HepG2 (cell line): Measurements from ENCODE around the gene JMJD7. TPM values are rescaled to one million over a fixed set of nuclear protein-coding genes. Genes with fewer than 3 reads are reported as not detected.

Source experiments
- ATAC-seq: fragments of 200-7000 bp; cut with Tn5 transposase; 3 replicates; pipeline ENCODE4 v1.9.1; 2020; ENCODE audit warnings: mild to moderate bottlenecking, moderate library complexity
- BruUV-seq: library from RNA; stranded (reverse); fragments of 400-500 nt; replicated peaks from 2 replicates; lab custom pipeline; 2021; lab: Mats Ljungman, UMichigan
- CTCF ChIA-PET: fragments of 300-600 bp; formaldehyde crosslinking; extraction: SDS; loops from one replicate; lab custom pipeline; 2021; ENCODE audit warnings: low total read pairs, inconsistent platforms, low intra/inter-chr PET ratio; lab: Yijun Ruan, JAX
- POLR2A ChIA-PET: fragments of 350-600 bp; sonication (Branson Sonifier 250); formaldehyde crosslinking; loops from one replicate; lab custom pipeline; 2020; ENCODE audit warnings: antibody characterized with exemption, inconsistent platforms; lab: Yijun Ruan, JAX
- DNase-seq: peaks from one replicate; pipeline ENCODE4 v3.0.0-alpha.2; 2015; ENCODE audit warnings: low spot score
- FAIRE-seq: peaks from 3 replicates; lab custom pipeline; 2011; peaks lifted over from hg19 to GRCh38; lab: Jason Lieb, UNC
- H2AFZ ChIP-seq: one replicate; pipeline ENCODE4 v1.6.1; 2011; ENCODE audit warnings: low read length, inconsistent platforms
- H3K27ac ChIP-seq: fragments of 300-600 bp; 3 replicates; pipeline ENCODE4 v1.8.0; 2011; ENCODE audit warnings: mixed run types, mild to moderate bottlenecking, mixed read lengths, low read length, inconsistent platforms; ENCODE audit not compliant: insufficient read depth; ENCODE audit errors: extremely low read length
- H3K27me3 ChIP-seq, 2 experiments: fragments of 200-600 bp in 1 of 2; 2 replicates in 1 of 2; 3 replicates in 1 of 2; pipeline versions ENCODE4 v1.6.0 to v1.8.0; 2011; ENCODE audit warnings: low read length in 2 of 2, mild to moderate bottlenecking in 2 of 2, moderate library complexity in 2 of 2, inconsistent platforms in 1 of 2; ENCODE audit not compliant: insufficient read depth in 2 of 2, control insufficient read depth in 1 of 2
- H3K36me3 ChIP-seq, 2 experiments: fragments of 200-600 bp in 1 of 2; replicated peaks in 1 of 2; 2 replicates in 1 of 2; 3 replicates in 1 of 2; pipeline versions ENCODE4 v1.5.1 to v1.8.0; 2011; ENCODE audit warnings: low read length in 2 of 2, inconsistent platforms in 1 of 2; ENCODE audit not compliant: insufficient read depth in 2 of 2, control insufficient read depth in 1 of 2
- H3K4me1 ChIP-seq: 2 replicates; pipeline ENCODE4 v1.5.1; 2012; ENCODE audit warnings: low read length, inconsistent platforms; ENCODE audit not compliant: insufficient read depth
- H3K4me2 ChIP-seq: 2 replicates; pipeline ENCODE4 v1.6.0; 2011; ENCODE audit warnings: low read depth, low read length, inconsistent platforms
- H3K4me3 ChIP-seq, 3 experiments: fragments of 200-600 bp in 1 of 3; sonication (generic), shearing (Covaris generic) in 1 of 3; replicated peaks in 1 of 3; 2 replicates each; pipeline ENCODE4 v1.5.1; 2011 to 2016; ENCODE audit warnings: low read length in 3 of 3, inconsistent platforms in 2 of 3, low read depth in 2 of 3, mild to moderate bottlenecking in 2 of 3, control low read depth in 1 of 3, mixed read lengths in 1 of 3; ENCODE audit not compliant: insufficient read depth in 1 of 3
- H3K79me2 ChIP-seq: one replicate; pipeline ENCODE4 v1.6.1; 2011; ENCODE audit warnings: low read length, inconsistent platforms; ENCODE audit not compliant: insufficient read depth
- H3K9ac ChIP-seq: 2 replicates; pipeline ENCODE4 v1.6.0; 2011; ENCODE audit warnings: mild to moderate bottlenecking, low read depth, low read length, inconsistent platforms; ENCODE audit not compliant: insufficient read depth
- H3K9me3 ChIP-seq: 2 replicates; pipeline ENCODE4 v1.5.1; 2012; ENCODE audit warnings: mild to moderate bottlenecking, low read length
- H4K20me1 ChIP-seq: 2 replicates; pipeline ENCODE4 v1.6.0; 2011; ENCODE audit warnings: inconsistent platforms, mild to moderate bottlenecking, low read length, moderate library complexity; ENCODE audit not compliant: insufficient read depth
- BORCS8-MEF2B ChIP-seq: sonication (generic); formaldehyde crosslinking; IDR thresholded peaks from 2 replicates; pipeline ENCODE4 v1.8.0; 2022; ENCODE audit warnings: mild to moderate bottlenecking, missing genetic modification reagents
- FOXM1 ChIP-seq: sonication (generic); formaldehyde crosslinking; IDR thresholded peaks from 2 replicates; pipeline ENCODE4 v1.5.0; 2020; ENCODE audit warnings: missing genetic modification reagents
- KDM6A ChIP-seq: IDR thresholded peaks from 2 replicates; pipeline ENCODE4 v1.6.1; 2016; ENCODE audit warnings: low read depth
- PAWR ChIP-seq: sonication (generic); formaldehyde crosslinking; IDR thresholded peaks from 2 replicates; pipeline ENCODE4 v1.4.0; 2020; ENCODE audit warnings: missing genetic modification reagents, mild to moderate bottlenecking, borderline replicate concordance
- TRIM24 ChIP-seq: sonication (generic); formaldehyde crosslinking; IDR thresholded peaks from 2 replicates; pipeline ENCODE4 v1.8.0; 2022; ENCODE audit warnings: mild to moderate bottlenecking, missing genetic modification reagents
- ZNF205 ChIP-seq: IDR thresholded peaks from 2 replicates; pipeline ENCODE4 v1.6.1; 2018; ENCODE audit warnings: missing biosample characterization, missing genetic modification reagents
- ZNF530 ChIP-seq: sonication (generic); formaldehyde crosslinking; IDR thresholded peaks from 2 replicates; pipeline ENCODE4 v1.5.0; 2020; ENCODE audit warnings: low read depth, mild to moderate bottlenecking, missing genetic modification reagents
- ZNF570 ChIP-seq: sonication (generic); formaldehyde crosslinking; IDR thresholded peaks from 2 replicates; pipeline ENCODE4 v1.4.0; 2020; ENCODE audit warnings: mild to moderate bottlenecking, missing genetic modification reagents, borderline replicate concordance
- ZNF619 ChIP-seq: sonication (generic); formaldehyde crosslinking; IDR thresholded peaks from 2 replicates; pipeline ENCODE4 v1.4.0; 2020; ENCODE audit warnings: mild to moderate bottlenecking, missing genetic modification reagents
- WGBS: methylation state at CpG from one replicate; pipeline ENCODE4 v1.1.6; 2017; ENCODE audit warnings: low lambda C conversion rate; 5-methylcytosine and 5-hydroxymethylcytosine counted together
- in situ Hi-C: cut with HindIII; loops from 2 replicates; pipeline ENCODE4 v1.10.0; 2017; ENCODE audit warnings: low pct_unique_long_range_greater_than_20kb; ENCODE audit not compliant: extremely low pct_ligation_motif_present
- intact Hi-C: fragments of 100-400 bp; cut with micrococcal nuclease; formaldehyde crosslinking; loops from one replicate; pipeline ENCODE4 v1.10.0; 2022; ENCODE audit not compliant: unreplicated experiment
- polyA plus RNA-seq, 8 experiments: library from polyadenylated mRNA; depleted of rRNA in 3 of 8; stranded (reverse) in 7 of 8; unstranded in 1 of 8; fragments of >200 nt; fragmentation: Illumina TruSeq in 4 of 8; extraction: Trizol in 4 of 8; gene quantifications; 2 replicates each; pipeline versions ENCODE4 v1.2.1 to v1.2.3, GENCODE V29; 2011 to 2016; ENCODE audit warnings: low read depth in 4 of 8, missing spikeins in 1 of 8, mixed read lengths in 1 of 8; ENCODE audit not compliant: insufficient read depth in 1 of 8
- total RNA-seq, 5 experiments: library from RNA; depleted of rRNA; stranded (reverse); fragments of >200 nt; fragmentation: Illumina TruSeq; extraction: Trizol; gene quantifications; 2 replicates each; pipeline ENCODE4 v1.2.3, GENCODE V29; 2016; ENCODE audit warnings: low read depth in 1 of 5
- TF ChIP-seq, protein P1 (sequence below), 2 experiments: sonication (generic) in 1 of 2; formaldehyde crosslinking in 1 of 2; IDR thresholded peaks; 2 replicates each; pipeline versions ENCODE4 v1.4.0 to v1.6.1; 2018 to 2020; ENCODE audit warnings: missing genetic modification reagents in 2 of 2, borderline replicate concordance in 1 of 2, low read depth in 1 of 2, mild to moderate bottlenecking in 1 of 2, missing biosample characterization in 1 of 2
- TF ChIP-seq, protein P2 (sequence below): sonication (generic); formaldehyde crosslinking; conservative IDR thresholded peaks from 2 replicates; pipeline ENCODE4 v1.4.0; 2020; ENCODE audit warnings: missing genetic modification reagents
- TF ChIP-seq, protein P3 (sequence below): sonication (generic); formaldehyde crosslinking; IDR thresholded peaks from 2 replicates; pipeline ENCODE4 v1.9.0; 2021; ENCODE audit warnings: missing genetic modification reagents, borderline replicate concordance
- TF ChIP-seq, protein P4 (sequence below): IDR thresholded peaks from 2 replicates; pipeline ENCODE4 v1.6.1; 2016; ENCODE audit warnings: missing genetic modification reagents, missing compliant biosample characterization

Gene JMJD7
- total and polyA plus RNA-seq, 2 of the 13 experiments (the other 11 are each of a cell fraction or from before 2014, with no cell fraction given) = 6.4 to 7.1 TPM

DNA sequence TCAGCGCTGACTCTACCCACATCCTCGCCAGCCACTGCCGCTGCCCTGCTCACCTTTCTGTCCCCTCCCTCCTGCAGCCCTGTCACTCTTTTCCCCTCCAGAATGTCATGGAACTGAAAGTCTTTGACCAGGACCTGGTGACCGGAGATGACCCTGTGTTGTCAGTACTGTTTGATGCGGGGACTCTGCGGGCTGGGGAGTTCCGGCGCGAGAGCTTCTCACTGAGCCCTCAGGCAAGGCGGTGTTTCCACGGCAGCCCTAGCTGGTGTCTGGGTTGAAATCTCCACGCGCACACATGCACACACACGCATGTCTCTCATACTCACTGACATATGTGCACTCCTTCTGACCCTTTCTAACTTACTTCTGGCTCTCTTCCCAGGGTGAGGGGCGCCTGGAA, 12.8 kb downstream of the JMJD7 start:
- ChIA-PET CTCF (no interaction called here), POLR2A (no interaction called here)
- no peak for DNase-seq
- Histone ChIP-seq H3K4me2 (no peak overlapping the region), H3K79me2 (no peaks in the 10 kb centered on the region), H3K27ac (no peak overlapping the region), H3K36me3 (peaks cover 0 to 1% of the 10 kb centered on the region in 2 experiments; a peak in 3 of 5 replicates), H3K9ac (no peak overlapping the region), H3K27me3 (no peaks in the 10 kb centered on the region; a peak in 1 of 5 replicates), H3K4me3 (no peak overlapping the region), H3K4me1 (no peaks in the 10 kb centered on the region), H3K9me3 (no peaks in the 10 kb centered on the region), H2AFZ (no peak overlapping the region), H4K20me1 (no peaks in the 10 kb centered on the region)
- no peak for ATAC-seq
- no peak for TF ChIP-seq PAWR (CRISPR knock-in tag)
- in situ Hi-C loops (no loop called here), intact Hi-C loops (no loop called here)
- FAIRE-seq = no peak
- 93% methylated on average over 15 of the region's 15 CpGs for WGBS
- no TSS peak for BruUV-seq

DNA sequence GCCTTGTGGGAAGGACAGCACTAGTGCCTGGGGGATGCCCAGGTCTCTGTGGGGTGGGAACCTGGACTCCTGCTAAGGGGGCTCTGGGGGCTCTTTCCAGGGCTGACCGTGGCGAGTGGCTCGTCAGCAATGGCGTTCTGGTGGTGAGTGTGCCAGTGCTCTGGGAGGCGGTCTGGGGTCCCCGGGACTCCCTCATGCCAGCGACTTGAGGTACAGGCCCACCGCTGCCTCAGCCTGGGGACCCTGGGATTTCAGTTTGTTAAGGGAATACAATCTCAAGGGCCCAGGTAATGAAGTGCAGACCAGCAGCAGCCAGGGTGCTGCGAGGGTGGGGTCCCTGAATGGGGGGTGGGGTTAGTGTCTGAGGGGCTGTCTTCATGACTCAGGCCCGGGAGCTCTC, 13.2 kb downstream of the JMJD7 start:
- H3K79me2 ChIP-seq = no peaks in the 10 kb centered on the region
- whole genome bisulfite sequencing = 91% methylated on average over 5 of the region's 10 CpGs
- H4K20me1 ChIP-seq = no peaks in the 10 kb centered on the region
- in situ Hi-C loops (no loop called here), intact Hi-C loops (no loop called here)
- ATAC-seq = no peak
- BruUV-seq = no TSS peak
- H3K4me2 ChIP-seq = no peak overlapping the region
- H3K4me3 ChIP-seq = no peak overlapping the region
- peaks cover 0 to 2% of the 10 kb centered on the region in 2 experiments; a peak in 3 of 5 replicates for H3K36me3 ChIP-seq
- H3K4me1 ChIP-seq = no peaks in the 10 kb centered on the region
- no peak overlapping the region for H3K27ac ChIP-seq
- H3K27me3 ChIP-seq = no peaks in the 10 kb centered on the region; a peak in 1 of 5 replicates
- DNase-seq = no peak
- FAIRE-seq = no peak
- no peak overlapping the region for H2AFZ ChIP-seq
- ChIA-PET POLR2A (no interaction called here), CTCF (no interaction called here)
- H3K9me3 ChIP-seq = no peaks in the 10 kb centered on the region
- H3K9ac ChIP-seq = no peak overlapping the region
- TF ChIP-seq, protein P1, sequence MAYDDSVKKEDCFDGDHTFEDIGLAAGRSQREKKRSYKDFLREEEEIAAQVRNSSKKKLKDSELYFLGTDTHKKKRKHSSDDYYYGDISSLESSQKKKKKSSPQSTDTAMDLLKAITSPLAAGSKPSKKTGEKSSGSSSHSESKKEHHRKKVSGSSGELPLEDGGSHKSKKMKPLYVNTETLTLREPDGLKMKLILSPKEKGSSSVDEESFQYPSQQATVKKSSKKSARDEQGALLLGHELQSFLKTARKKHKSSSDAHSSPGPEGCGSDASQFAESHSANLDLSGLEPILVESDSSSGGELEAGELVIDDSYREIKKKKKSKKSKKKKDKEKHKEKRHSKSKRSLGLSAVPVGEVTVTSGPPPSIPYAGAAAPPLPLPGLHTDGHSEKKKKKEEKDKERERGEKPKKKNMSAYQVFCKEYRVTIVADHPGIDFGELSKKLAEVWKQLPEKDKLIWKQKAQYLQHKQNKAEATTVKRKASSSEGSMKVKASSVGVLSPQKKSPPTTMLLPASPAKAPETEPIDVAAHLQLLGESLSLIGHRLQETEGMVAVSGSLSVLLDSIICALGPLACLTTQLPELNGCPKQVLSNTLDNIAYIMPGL (CRISPR knock-in tag; IDR thresholded peaks at IDR 0.05; ENCODE audit: borderline replicate concordance in 1 of 2, low read depth in 1 of 2) = no peak
- TF ChIP-seq, protein P2, sequence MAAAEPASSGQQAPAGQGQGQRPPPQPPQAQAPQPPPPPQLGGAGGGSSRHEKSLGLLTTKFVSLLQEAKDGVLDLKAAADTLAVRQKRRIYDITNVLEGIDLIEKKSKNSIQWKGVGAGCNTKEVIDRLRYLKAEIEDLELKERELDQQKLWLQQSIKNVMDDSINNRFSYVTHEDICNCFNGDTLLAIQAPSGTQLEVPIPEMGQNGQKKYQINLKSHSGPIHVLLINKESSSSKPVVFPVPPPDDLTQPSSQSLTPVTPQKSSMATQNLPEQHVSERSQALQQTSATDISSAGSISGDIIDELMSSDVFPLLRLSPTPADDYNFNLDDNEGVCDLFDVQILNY (CRISPR knock-in tag) = no peak
- TF ChIP-seq TRIM24 (CRISPR knock-in tag) = no peak
- TF ChIP-seq ZNF570 = no peak
- TF ChIP-seq, protein P3, sequence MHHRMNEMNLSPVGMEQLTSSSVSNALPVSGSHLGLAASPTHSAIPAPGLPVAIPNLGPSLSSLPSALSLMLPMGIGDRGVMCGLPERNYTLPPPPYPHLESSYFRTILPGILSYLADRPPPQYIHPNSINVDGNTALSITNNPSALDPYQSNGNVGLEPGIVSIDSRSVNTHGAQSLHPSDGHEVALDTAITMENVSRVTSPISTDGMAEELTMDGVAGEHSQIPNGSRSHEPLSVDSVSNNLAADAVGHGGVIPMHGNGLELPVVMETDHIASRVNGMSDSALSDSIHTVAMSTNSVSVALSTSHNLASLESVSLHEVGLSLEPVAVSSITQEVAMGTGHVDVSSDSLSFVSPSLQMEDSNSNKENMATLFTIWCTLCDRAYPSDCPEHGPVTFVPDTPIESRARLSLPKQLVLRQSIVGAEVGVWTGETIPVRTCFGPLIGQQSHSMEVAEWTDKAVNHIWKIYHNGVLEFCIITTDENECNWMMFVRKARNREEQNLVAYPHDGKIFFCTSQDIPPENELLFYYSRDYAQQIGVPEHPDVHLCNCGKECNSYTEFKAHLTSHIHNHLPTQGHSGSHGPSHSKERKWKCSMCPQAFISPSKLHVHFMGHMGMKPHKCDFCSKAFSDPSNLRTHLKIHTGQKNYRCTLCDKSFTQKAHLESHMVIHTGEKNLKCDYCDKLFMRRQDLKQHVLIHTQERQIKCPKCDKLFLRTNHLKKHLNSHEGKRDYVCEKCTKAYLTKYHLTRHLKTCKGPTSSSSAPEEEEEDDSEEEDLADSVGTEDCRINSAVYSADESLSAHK (CRISPR knock-in tag) = no peak
- no peak for TF ChIP-seq KDM6A (CRISPR knock-in tag)
- no peak for TF ChIP-seq ZNF619 (CRISPR knock-in tag)
- no peak for TF ChIP-seq ZNF530
- TF ChIP-seq ZNF205 (CRISPR knock-in tag) = no peak
- TF ChIP-seq, protein P4, sequence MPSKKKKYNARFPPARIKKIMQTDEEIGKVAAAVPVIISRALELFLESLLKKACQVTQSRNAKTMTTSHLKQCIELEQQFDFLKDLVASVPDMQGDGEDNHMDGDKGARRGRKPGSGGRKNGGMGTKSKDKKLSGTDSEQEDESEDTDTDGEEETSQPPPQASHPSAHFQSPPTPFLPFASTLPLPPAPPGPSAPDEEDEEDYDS (CRISPR knock-in tag) = no peak
- no peak for TF ChIP-seq FOXM1 (CRISPR knock-in tag)
- no peak for TF ChIP-seq BORCS8-MEF2B (CRISPR knock-in tag)
